ENCODE measurements around the gene DLK1. TPM values are rescaled to one million over a fixed set of nuclear protein-coding genes. Genes with fewer than 3 reads are reported as not detected.

The DLK1 gene
- total and polyA plus RNA-seq, 2 of the 13 experiments (the other 11 are each of a cell fraction or from before 2014, with no cell fraction given): 95.5 to 312 TPM

GRCh38 chr14:100690672-100691071 is 36.0 kb upstream of the DLK1 start (continued):
- no peak for TF ChIP-seq ZBTB39 (CRISPR knock-in tag; IDR thresholded peaks at IDR 0.05)
- TF ChIP-seq PCBP1 (IDR thresholded peaks at IDR 0.05; ENCODE audit: borderline replicate concordance, low read depth, low read length): no peak
- TF ChIP-seq MAF1 (CRISPR knock-in tag; IDR thresholded peaks at IDR 0.05; ENCODE audit: borderline replicate concordance): no peak
- TF ChIP-seq ZNF841 (CRISPR knock-in tag; IDR thresholded peaks at IDR 0.05; ENCODE audit: borderline replicate concordance): no peak
- no peak for TF ChIP-seq ZNF468 (CRISPR knock-in tag; IDR thresholded peaks at IDR 0.05)
- TF ChIP-seq ZNF737 (CRISPR knock-in tag; IDR thresholded peaks at IDR 0.05; ENCODE audit: borderline replicate concordance): no peak
- TF ChIP-seq NKX3-1 (CRISPR knock-in tag; IDR thresholded peaks at IDR 0.05): no peak

GRCh38 chr14:100691395-100692056 is 35.2 kb upstream of the DLK1 start:
- H3K9me3 ChIP-seq (ENCODE audit: low read length): no peaks in the 10 kb centered on the region
- no peak overlapping the region for H3K9ac ChIP-seq (ENCODE audit: insufficient read depth, low read depth, low read length)
- H3K4me1 ChIP-seq (ENCODE audit: insufficient read depth, low read length): peaks cover 77% of the 10 kb centered on the region
- FAIRE-seq (no peak), DNase-seq (ENCODE audit: low spot score) (no peak), ATAC-seq (no peak)
- in situ Hi-C loops (cut with HindIII; ENCODE audit: extremely low pct_ligation_motif_present, low pct_unique_long_range_greater_than_20kb): no loop called here
- no peaks in the 10 kb centered on the region for H3K79me2 ChIP-seq (ENCODE audit: insufficient read depth, low read length)
- no peaks in the 10 kb centered on the region for H3K27me3 ChIP-seq (ENCODE audit: control insufficient read depth in 1 of 2, insufficient read depth in 2 of 2, low read length in 2 of 2)
- CTCF ChIA-PET (ENCODE audit: low intra/inter-chr PET ratio, low total read pairs): no interaction called here
- no peaks in the 10 kb centered on the region for H4K20me1 ChIP-seq (ENCODE audit: insufficient read depth, low read length)
- POLR2A ChIA-PET: interaction anchor here (1.3 to 2.6 kb wide), 2 partner anchors 16 to 18 kb away, joined by 3 to 13 read pairs; no protein-coding TSS in a partner anchor
- BruUV-seq (replicated peaks): no TSS peak
- no peaks in the 10 kb centered on the region for H3K36me3 ChIP-seq (replicated peaks in 1 of 2; ENCODE audit: control insufficient read depth in 1 of 2, insufficient read depth in 2 of 2, low read length in 2 of 2)
- H2AFZ ChIP-seq (ENCODE audit: low read length): no peak overlapping the region
- H3K27ac ChIP-seq (ENCODE audit: extremely low read length, insufficient read depth, low read length): no peak overlapping the region
- no peak overlapping the region for H3K4me3 ChIP-seq (replicated peaks in 1 of 3; ENCODE audit: insufficient read depth in 1 of 3, low read depth in 2 of 3, low read length in 3 of 3)
- WGBS (ENCODE audit: low lambda C conversion rate): 89% methylated on average over 29 of the region's 29 CpGs
- no peak overlapping the region for H3K4me2 ChIP-seq (ENCODE audit: low read depth, low read length)
- intact Hi-C loops (cut with micrococcal nuclease; ENCODE audit: unreplicated experiment): no loop called here
- TF ChIP-seq ZNF724P (CRISPR knock-in tag; IDR thresholded peaks at IDR 0.05; ENCODE audit: borderline replicate concordance) (no peak), FOXA3 (CRISPR knock-in tag; IDR thresholded peaks at IDR 0.05) (no peak), ZBTB46 (CRISPR knock-in tag; IDR thresholded peaks at IDR 0.05; ENCODE audit: borderline replicate concordance) (no peak), THRA (CRISPR knock-in tag; IDR thresholded peaks at IDR 0.05; ENCODE audit: borderline replicate concordance) (no peak), DMTF1 (CRISPR knock-in tag; IDR thresholded peaks at IDR 0.05) (no peak), ATAD3A (CRISPR knock-in tag; IDR thresholded peaks at IDR 0.05) (no peak), KLF6 (CRISPR knock-in tag; IDR thresholded peaks at IDR 0.05) (no peak), NFRKB (IDR thresholded peaks at IDR 0.05) (no peak), CCAR2 (optimal IDR thresholded peaks at IDR 0.05; ENCODE audit: low read depth, low read length) (no peak)
